GM23248 (cell line): ENCODE data around the gene MRPL40. TPM values are rescaled to one million over a fixed set of nuclear protein-coding genes. Genes with fewer than 3 reads are reported as not detected.

Experiments
- DNase-seq: peaks from one replicate; pipeline ENCODE4 v3.0.0-alpha.2; 2015
- H2AFZ ChIP-seq: fragments of 200-600 bp; sonication (generic); 2 replicates; pipeline ENCODE4 v1.6.1; 2016; ENCODE audit warnings: antibody characterized with exemption
- H3F3A ChIP-seq: fragments of 200-600 bp; sonication (generic); 2 replicates; pipeline ENCODE4 v1.6.1; 2016; ENCODE audit warnings: mild to moderate bottlenecking, antibody characterized with exemption, mixed run types; ENCODE audit not compliant: insufficient read depth
- H3K27ac ChIP-seq: fragments of 200-600 bp; sonication (generic); 2 replicates; pipeline ENCODE4 v1.5.1; 2016; ENCODE audit warnings: mild to moderate bottlenecking
- H3K27me3 ChIP-seq: fragments of 200-600 bp; sonication (generic); replicated peaks from 2 replicates; pipeline ENCODE4 v1.6.1; 2016; ENCODE audit warnings: mild to moderate bottlenecking; ENCODE audit not compliant: insufficient read depth
- H3K36me3 ChIP-seq: fragments of 200-600 bp; sonication (generic); 2 replicates; pipeline ENCODE4 v1.6.1; 2016; ENCODE audit warnings: low read depth, mild to moderate bottlenecking
- H3K4me1 ChIP-seq: fragments of 200-600 bp; sonication (generic); 2 replicates; pipeline ENCODE4 v1.6.1; 2016; ENCODE audit warnings: mild to moderate bottlenecking; ENCODE audit not compliant: insufficient read depth
- H3K4me2 ChIP-seq: fragments of 200-600 bp; sonication (generic); one replicate; pipeline ENCODE4 v1.6.1; 2016; ENCODE audit warnings: mild to moderate bottlenecking; ENCODE audit not compliant: unreplicated experiment
- H3K4me3 ChIP-seq: fragments of 200-600 bp; sonication (generic); 2 replicates; pipeline ENCODE4 v1.5.1; 2016; ENCODE audit warnings: mild to moderate bottlenecking
- H3K79me2 ChIP-seq: fragments of 200-600 bp; sonication (generic); 2 replicates; pipeline ENCODE4 v1.6.1; 2016; ENCODE audit warnings: mild to moderate bottlenecking; ENCODE audit not compliant: insufficient read depth
- H3K9ac ChIP-seq: fragments of 200-600 bp; sonication (generic); 2 replicates; pipeline ENCODE4 v1.6.1; 2016; ENCODE audit warnings: mild to moderate bottlenecking
- H3K9me2 ChIP-seq: fragments of 200-600 bp; sonication (generic); 2 replicates; pipeline ENCODE4 v1.6.1; 2016; ENCODE audit warnings: mixed run types, mild to moderate bottlenecking, moderate library complexity; ENCODE audit not compliant: insufficient read depth
- H3K9me3 ChIP-seq: fragments of 200-600 bp; sonication (generic); one replicate; pipeline ENCODE4 v1.6.1; 2017; ENCODE audit warnings: low read depth
- H4K20me1 ChIP-seq: fragments of 200-600 bp; sonication (generic); 2 replicates; pipeline ENCODE4 v1.6.0; 2016; ENCODE audit not compliant: insufficient read depth
- EZH2 ChIP-seq: fragments of 200-600 bp; sonication (generic); IDR thresholded peaks from 2 replicates; pipeline ENCODE4 v1.6.1; 2018; ENCODE audit warnings: antibody characterized with exemption, mild to moderate bottlenecking; ENCODE audit not compliant: insufficient read depth, poor library complexity, severe bottlenecking
- EZH2phosphoT487 ChIP-seq: fragments of 200-600 bp; sonication (generic); IDR thresholded peaks from 2 replicates; pipeline ENCODE4 v1.6.1; 2018; ENCODE audit warnings: antibody characterized with exemption, moderate library complexity, mild to moderate bottlenecking, low read depth; ENCODE audit not compliant: insufficient read depth
- WGBS, 2 experiments: methylation state at CpG; one replicate each; pipeline ENCODE4 v1.1.6; 2015 to 2017; ENCODE audit warnings: low lambda C conversion rate in 2 of 2, low coverage in 1 of 2; ENCODE audit errors: missing lambda C conversion rate in 2 of 2; 5-methylcytosine and 5-hydroxymethylcytosine counted together
- in situ Hi-C: fragments of 300-500 bp; cut with MboI; formaldehyde crosslinking; loops from 2 replicates; pipeline ENCODE4 v1.15.0; 2020
- polyA plus RNA-seq: library from polyadenylated mRNA; unstranded; fragments of >200 nt; fragmentation: Nextera tagmentation; extraction: Ambion mirVana; gene quantifications from 2 replicates; pipeline ENCODE4 v1.2.1, GENCODE V29; 2016
- total RNA-seq: library from RNA; depleted of rRNA; stranded (reverse); fragments of >200 nt; shearing (Covaris generic); gene quantifications from 2 replicates; pipeline ENCODE4 v1.2.3, GENCODE V29; 2014

The MRPL40 gene
- total and polyA plus RNA-seq, 2 experiments from 2014 or later, result 37.6 to 81.9 TPM

DNA sequence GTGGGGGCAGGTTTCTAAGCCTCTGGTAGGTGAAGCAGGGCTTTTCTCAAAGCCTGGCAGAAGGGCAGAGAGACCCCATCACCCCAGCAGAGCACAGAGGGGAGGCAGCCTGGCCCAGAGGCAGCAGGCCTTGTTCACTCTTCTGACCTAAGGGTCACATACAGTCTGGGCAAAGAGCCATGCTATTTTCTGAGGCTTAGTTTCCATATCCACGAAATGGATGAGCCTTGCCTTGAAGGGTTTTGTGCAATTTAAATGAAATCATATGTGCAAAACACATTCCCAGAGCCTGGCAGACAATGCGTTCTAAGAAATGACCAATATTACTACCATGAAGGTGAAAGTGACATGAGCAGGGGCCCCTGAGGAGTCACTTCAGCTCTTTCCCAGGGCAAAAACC, 45.3 kb upstream of the MRPL40 start:
- Histone ChIP-seq H3F3A (no peaks in the 10 kb centered on the region), H2AFZ (no peak overlapping the region), H3K9me3 (no peaks in the 10 kb centered on the region), H3K4me3 (no peak overlapping the region), H3K4me1 (no peaks in the 10 kb centered on the region), H3K36me3 (peaks cover 39% of the 10 kb centered on the region; the same call in 1 of the 2 replicates), H3K4me2 (no peak overlapping the region), H3K79me2 (no peaks in the 10 kb centered on the region), H3K9me2 (no peaks in the 10 kb centered on the region), H3K9ac (no peak overlapping the region), H4K20me1 (no peaks in the 10 kb centered on the region), H3K27ac (no peak overlapping the region), H3K27me3 (no peaks in the 10 kb centered on the region)
- no peak for DNase-seq
- in situ Hi-C loops, result no loop called here
- no peak for TF ChIP-seq EZH2
- TF ChIP-seq EZH2phosphoT487, result no peak
- WGBS, 2 experiments, result 68 to 78% methylated on average over 2 of the region's 2 CpGs

DNA sequence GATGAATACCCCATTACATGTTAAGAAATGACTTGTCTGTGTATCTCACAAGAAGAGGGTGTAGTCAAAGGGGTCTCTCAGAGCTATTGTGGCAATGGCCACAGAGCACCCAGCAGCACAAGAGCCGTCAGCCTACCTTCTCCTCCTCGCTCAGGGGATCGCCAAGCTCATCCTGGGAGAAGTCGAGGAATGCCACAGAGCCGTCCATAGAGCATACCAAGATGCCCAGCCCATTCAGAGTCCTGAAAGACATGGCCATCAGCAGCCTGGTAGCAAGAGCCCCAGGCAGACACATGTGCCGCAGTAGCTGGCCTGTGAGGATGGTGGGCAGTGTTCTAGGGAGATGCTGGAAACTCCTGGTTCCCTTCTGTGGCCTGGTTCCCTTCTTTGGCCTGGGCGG, 44.8 kb upstream of the MRPL40 start:
- H4K20me1 ChIP-seq, result no peaks in the 10 kb centered on the region
- H3K4me3 ChIP-seq, result no peak overlapping the region
- no peaks in the 10 kb centered on the region for H3K9me2 ChIP-seq
- H3K36me3 ChIP-seq, result peaks cover 35% of the 10 kb centered on the region; the same call in 1 of the 2 replicates
- H3K27me3 ChIP-seq, result no peaks in the 10 kb centered on the region
- no peak overlapping the region for H3K4me2 ChIP-seq
- no peak overlapping the region for H2AFZ ChIP-seq
- TF ChIP-seq EZH2, result no peak
- TF ChIP-seq EZH2phosphoT487, result no peak
- no peak overlapping the region for H3K9ac ChIP-seq
- WGBS, 2 experiments, result 98 to 99% methylated on average over 6 to 7 of the region's 7 CpGs
- H3K9me3 ChIP-seq, result no peaks in the 10 kb centered on the region
- no peaks in the 10 kb centered on the region for H3K4me1 ChIP-seq
- H3K79me2 ChIP-seq, result no peaks in the 10 kb centered on the region
- no peak for DNase-seq
- H3F3A ChIP-seq, result no peaks in the 10 kb centered on the region
- in situ Hi-C loops, result no loop called here
- H3K27ac ChIP-seq, result no peak overlapping the region

DNA sequence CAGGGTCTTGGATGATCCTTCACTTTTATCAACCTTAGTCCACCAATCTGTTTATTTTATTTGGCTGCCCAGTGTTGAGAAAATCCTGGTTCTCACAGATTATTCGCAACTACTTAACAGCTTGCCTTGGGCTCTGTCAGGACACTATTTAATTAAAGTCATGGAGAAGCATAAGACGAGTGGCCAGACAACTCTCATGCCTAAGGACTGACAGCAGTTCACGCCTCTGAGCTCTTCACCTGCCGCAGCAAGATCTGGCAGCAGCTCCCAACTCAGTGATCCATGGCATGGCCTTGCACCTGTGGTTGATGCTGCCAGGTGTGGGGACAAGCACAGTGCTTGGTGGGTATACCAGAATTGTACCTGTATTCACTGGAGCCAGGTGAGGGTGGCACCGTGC, 38.6 kb upstream of the MRPL40 start:
- no peak overlapping the region for H3K27ac ChIP-seq
- no peak for DNase-seq
- no peaks in the 10 kb centered on the region for H3K9me3 ChIP-seq
- no peak overlapping the region for H3K4me3 ChIP-seq
- H3F3A ChIP-seq, result no peaks in the 10 kb centered on the region
- TF ChIP-seq EZH2phosphoT487 (no peak), EZH2 (no peak)
- no peaks in the 10 kb centered on the region for H3K79me2 ChIP-seq
- H3K36me3 ChIP-seq, result peaks cover 46% of the 10 kb centered on the region; the same call in 1 of the 2 replicates
- no peak overlapping the region for H3K4me2 ChIP-seq
- H4K20me1 ChIP-seq, result no peaks in the 10 kb centered on the region
- H3K4me1 ChIP-seq, result no peaks in the 10 kb centered on the region
- in situ Hi-C loops, result no loop called here
- H3K9ac ChIP-seq, result no peak overlapping the region
- no peaks in the 10 kb centered on the region for H3K27me3 ChIP-seq
- WGBS, 2 experiments, result 79 to 80% methylated on average over 5 of the region's 5 CpGs
- H3K9me2 ChIP-seq, result no peaks in the 10 kb centered on the region
- H2AFZ ChIP-seq, result no peak overlapping the region

DNA sequence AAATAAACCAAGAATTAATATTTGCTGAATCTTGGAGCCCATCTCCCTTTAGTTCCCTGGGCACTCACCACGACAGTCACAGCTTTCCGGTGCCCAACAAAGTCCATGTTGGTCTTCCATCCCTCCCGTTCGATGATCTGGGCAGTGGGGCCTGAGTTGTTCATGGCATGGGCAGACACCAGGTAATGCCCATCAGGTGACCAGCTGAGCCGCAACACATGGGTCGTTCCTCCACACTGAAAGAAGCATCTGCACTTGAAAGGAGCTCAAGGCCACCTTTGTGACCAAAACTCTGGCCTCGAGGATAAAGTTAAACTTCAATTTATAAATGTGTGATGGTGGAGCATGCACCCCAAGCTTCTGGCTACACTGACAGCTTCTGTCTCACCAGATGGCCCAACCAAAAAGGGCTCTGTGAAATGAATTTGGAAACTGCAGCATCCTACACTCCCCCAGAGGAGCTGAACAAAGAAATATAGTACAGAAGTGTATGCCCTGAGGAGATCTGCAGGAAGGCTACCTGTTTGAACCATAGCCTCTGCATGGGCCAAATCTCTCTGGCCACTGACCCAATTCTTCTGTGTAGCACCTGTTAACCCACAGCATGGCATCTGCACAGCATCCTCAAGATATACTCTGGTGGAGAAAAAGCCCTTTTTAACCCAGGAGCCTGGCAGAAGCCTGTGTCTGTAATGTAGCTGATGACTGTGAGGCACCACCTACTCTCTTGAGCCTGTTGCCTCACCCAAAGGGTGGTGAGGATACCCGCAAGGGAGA, 37.9 kb upstream of the MRPL40 start:
- Histone ChIP-seq H3K36me3 (peaks cover 44% of the 10 kb centered on the region; the same call in 1 of the 2 replicates), H4K20me1 (no peaks in the 10 kb centered on the region), H3K9me3 (no peaks in the 10 kb centered on the region), H3K27me3 (no peaks in the 10 kb centered on the region), H3K9ac (no peak overlapping the region), H3K27ac (no peak overlapping the region), H3K4me1 (no peaks in the 10 kb centered on the region), H2AFZ (no peak overlapping the region), H3K4me3 (no peak overlapping the region), H3K4me2 (no peak overlapping the region), H3K9me2 (no peaks in the 10 kb centered on the region), H3F3A (no peaks in the 10 kb centered on the region), H3K79me2 (no peaks in the 10 kb centered on the region)
- no peak for DNase-seq
- in situ Hi-C loops, result no loop called here
- 98 to 99% methylated on average over 8 of the region's 8 CpGs for WGBS, 2 experiments
- TF ChIP-seq EZH2phosphoT487 (no peak), EZH2 (no peak)
